HG03565 (cell line): ENCODE measurements around the gene HAPLN3.

Experiments
- ATAC-seq: cut with Tn5 transposase; IDR thresholded peaks from one replicate; pipeline ENCODE4 v1.9.1; 2021; ENCODE audit warnings: mild to moderate bottlenecking, moderate library complexity; ENCODE audit not compliant: unreplicated experiment

HAPLN3 gene

GRCh38 chr15:88912500-88912921, 17.2 kb upstream of the HAPLN3 start:
- ATAC-seq, result no peak

- no peak for ATAC-seq
These were observed 16.4 kb upstream of the HAPLN3 start for GRCh38 chr15:88911766-88912118.

- no peak for ATAC-seq
These were observed 14.8 kb upstream of the HAPLN3 start for GRCh38 chr15:88909956-88910831.

- no peak for ATAC-seq
These were observed 13.6 kb upstream of the HAPLN3 start for GRCh38 chr15:88908697-88909621.

GRCh38 chr15:88908123-88908522, 12.8 kb upstream of the HAPLN3 start:
- no peak for ATAC-seq

- no peak for ATAC-seq
These were observed 11.8 kb upstream of the HAPLN3 start for GRCh38 chr15:88907111-88907510.

GRCh38 chr15:88906551-88906950, 11.2 kb upstream of the HAPLN3 start:
- no peak for ATAC-seq

- no peak for ATAC-seq
These were observed 10.8 kb upstream of the HAPLN3 start for GRCh38 chr15:88906130-88906529.

GRCh38 chr15:88905576-88905975, 10.2 kb upstream of the HAPLN3 start:
- no peak for ATAC-seq

- peak; percentile 65 for ATAC-seq
These were observed 9.4 kb upstream of the HAPLN3 start for GRCh38 chr15:88904624-88905327.

- ATAC-seq, result no peak
These were observed 8.9 kb upstream of the HAPLN3 start for GRCh38 chr15:88904257-88904623.

GRCh38 chr15:88902846-88903245, 7.5 kb upstream of the HAPLN3 start:
- no peak for ATAC-seq

GRCh38 chr15:88902221-88902835, 7.0 kb upstream of the HAPLN3 start:
- ATAC-seq, result no peak

GRCh38 chr15:88901508-88902220, 6.3 kb upstream of the HAPLN3 start:
- ATAC-seq, result no peak

- ATAC-seq, result no peak
These were observed 5.7 kb upstream of the HAPLN3 start for GRCh38 chr15:88900982-88901418.

GRCh38 chr15:88900309-88900981, 5.1 kb upstream of the HAPLN3 start:
- ATAC-seq, result no peak

- ATAC-seq, result no peak
These were observed 3.9 kb upstream of the HAPLN3 start for GRCh38 chr15:88899251-88899650.

GRCh38 chr15:88898736-88899135, 3.4 kb upstream of the HAPLN3 start:
- ATAC-seq, result no peak

GRCh38 chr15:88897456-88898194, 2.3 kb upstream of the HAPLN3 start:
- ATAC-seq, result peak; percentile 88
